Trophoblast cell (in vitro differentiated cells and primary cell): ENCODE results near the gene PDE5A.

Experiments
- DNase-seq, 2 donors: peaks; one replicate each; pipeline ENCODE4 v3.0.0-alpha.2; 2016
- H2AFZ ChIP-seq: 2 replicates; pipeline ENCODE4 v1.6.1; 2013; ENCODE audit warnings: low read length, moderate library complexity, mild to moderate bottlenecking; ENCODE audit not compliant: insufficient read depth, poor library complexity
- H2AK5ac ChIP-seq: 2 replicates; pipeline ENCODE4 v1.6.1; 2013; ENCODE audit warnings: mild to moderate bottlenecking, low read length
- H2BK120ac ChIP-seq: 2 replicates; pipeline ENCODE4 v1.6.1; 2013; ENCODE audit warnings: low read length, mild to moderate bottlenecking, moderate library complexity; ENCODE audit not compliant: insufficient read depth, poor library complexity
- H2BK12ac ChIP-seq: 2 replicates; pipeline ENCODE4 v1.6.1; 2013; ENCODE audit warnings: mild to moderate bottlenecking, low read length, moderate library complexity
- H2BK5ac ChIP-seq: 2 replicates; pipeline ENCODE4 v1.6.1; 2013; ENCODE audit warnings: low read length, low read depth, moderate library complexity, mild to moderate bottlenecking; ENCODE audit not compliant: poor library complexity
- H3K14ac ChIP-seq: 2 replicates; pipeline ENCODE4 v1.6.1; 2013; ENCODE audit warnings: mild to moderate bottlenecking, low read length
- H3K18ac ChIP-seq: 2 replicates; pipeline ENCODE4 v1.6.1; 2013; ENCODE audit warnings: mild to moderate bottlenecking, low read length
- H3K23ac ChIP-seq: 2 replicates; pipeline ENCODE4 v1.6.1; 2013; ENCODE audit warnings: low read length
- H3K27ac ChIP-seq: 2 replicates; pipeline ENCODE4 v1.5.1; 2013; ENCODE audit warnings: low read depth, mild to moderate bottlenecking, inconsistent platforms, low read length, moderate library complexity
- H3K27me3 ChIP-seq: 2 replicates; pipeline ENCODE4 v1.6.1; 2013; ENCODE audit warnings: inconsistent platforms, mild to moderate bottlenecking, low read length, moderate library complexity; ENCODE audit not compliant: insufficient read depth
- H3K36me3 ChIP-seq, 2 experiments: 1 replicate in 1 of 2; 2 replicates in 1 of 2; pipeline ENCODE4 v1.6.1; 2013; ENCODE audit warnings: low read length in 2 of 2, mild to moderate bottlenecking in 2 of 2, moderate library complexity in 1 of 2; ENCODE audit not compliant: insufficient read depth in 2 of 2, control insufficient read depth in 1 of 2
- H3K4ac ChIP-seq: 2 replicates; pipeline ENCODE4 v1.6.1; 2013; ENCODE audit warnings: low read depth, mild to moderate bottlenecking, low read length, moderate library complexity
- H3K4me1 ChIP-seq, 2 experiments: 1 replicate in 1 of 2; 2 replicates in 1 of 2; pipeline ENCODE4 v1.6.1; 2013; ENCODE audit warnings: low read length in 2 of 2, mild to moderate bottlenecking in 2 of 2, moderate library complexity in 1 of 2; ENCODE audit not compliant: insufficient read depth in 2 of 2, control insufficient read depth in 1 of 2
- H3K4me2 ChIP-seq: 2 replicates; pipeline ENCODE4 v1.6.1; 2013; ENCODE audit warnings: inconsistent platforms, mild to moderate bottlenecking, low read length, moderate library complexity
- H3K4me3 ChIP-seq: 2 replicates; pipeline ENCODE4 v1.5.1; 2013; ENCODE audit warnings: mild to moderate bottlenecking, low read depth, low read length, inconsistent platforms
- H3K79me1 ChIP-seq: one replicate; pipeline ENCODE4 v1.6.1; 2013; ENCODE audit warnings: low read length
- H3K79me2 ChIP-seq: 2 replicates; pipeline ENCODE4 v1.6.1; 2013; ENCODE audit warnings: low read length, mild to moderate bottlenecking; ENCODE audit not compliant: control insufficient read depth, insufficient read depth, poor library complexity
- H3K9ac ChIP-seq: 2 replicates; pipeline ENCODE4 v1.6.1; 2013; ENCODE audit warnings: mild to moderate bottlenecking, low read length
- H3K9me3 ChIP-seq: 2 replicates; pipeline ENCODE4 v1.6.1; 2013; ENCODE audit warnings: low read depth, mild to moderate bottlenecking, control low read depth, inconsistent platforms, low read length; ENCODE audit not compliant: insufficient read depth
- H4K12ac ChIP-seq: 2 replicates; pipeline ENCODE4 v1.6.1; 2013; ENCODE audit warnings: low read depth, mild to moderate bottlenecking, low read length, moderate library complexity
- H4K8ac ChIP-seq: 2 replicates; pipeline ENCODE4 v1.6.1; 2013; ENCODE audit warnings: low read depth, mild to moderate bottlenecking, low read length, moderate library complexity
- H4K91ac ChIP-seq: one replicate; pipeline ENCODE4 v1.6.1; 2013; ENCODE audit warnings: low read depth, mild to moderate bottlenecking, low read length, moderate library complexity
- WGBS: extraction: QIAGEN DNeasy Blood & Tissue Kit; methylation state at CpG from one replicate; pipeline ENCODE4 v1.1.7; 2013; ENCODE audit warnings: missing lambda C conversion rate; ENCODE audit not compliant: insufficient read length, insufficient coverage; ENCODE audit errors: extremely low coverage; 5-methylcytosine and 5-hydroxymethylcytosine counted together

Gene PDE5A

DNA sequence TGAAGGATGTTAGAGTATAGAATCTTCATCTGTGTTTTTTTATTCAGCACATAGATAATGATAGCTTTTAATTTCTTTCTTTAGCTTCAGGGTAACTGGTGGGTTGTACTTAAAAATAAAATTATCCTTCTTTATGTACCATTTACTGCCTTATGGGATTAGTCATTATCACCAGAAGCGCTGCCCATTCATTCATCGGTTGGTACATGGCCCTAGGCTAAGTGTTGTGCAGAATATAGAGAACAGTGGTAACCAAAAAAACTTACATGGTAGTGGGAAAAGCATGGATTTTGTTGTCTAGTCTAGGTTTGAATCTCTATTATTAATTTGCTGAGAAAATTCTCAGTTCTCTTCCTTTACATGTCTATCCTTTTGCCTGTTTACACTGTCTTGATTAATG, 43.5 kb upstream of the PDE5A start:
- Histone ChIP-seq H3K9ac (no peak overlapping the region), H2AK5ac (no peak overlapping the region)
- no CpG with 5 or more reads among the region's 2 CpGs for whole genome bisulfite sequencing

GRCh38 chr4:119671205-119671604, 42.6 kb upstream of the PDE5A start:
- no peak overlapping the region for H3K9ac ChIP-seq

More for the DNA sequence above, 43.5 kb upstream of the PDE5A start:
- no peaks in the 10 kb centered on the region for H3K79me1 ChIP-seq
- no peak for DNase-seq
- no peak overlapping the region for H2AFZ ChIP-seq
- no peak overlapping the region for H2BK12ac ChIP-seq
- no peak overlapping the region for H3K4ac ChIP-seq
- H3K4me2 ChIP-seq: no peak overlapping the region
- H4K91ac ChIP-seq: no peak overlapping the region
- H3K27ac ChIP-seq: no peak overlapping the region
- H3K23ac ChIP-seq: no peak overlapping the region
- no peaks in the 10 kb centered on the region for H3K9me3 ChIP-seq
- H4K12ac ChIP-seq: no peak overlapping the region
- H3K4me3 ChIP-seq: no peak overlapping the region
- no peak overlapping the region for H2BK5ac ChIP-seq
- no peaks in the 10 kb centered on the region for H3K27me3 ChIP-seq
- H3K4me1 ChIP-seq: no peaks in the 10 kb centered on the region
- H3K79me2 ChIP-seq: no peaks in the 10 kb centered on the region
- H3K18ac ChIP-seq: no peak overlapping the region
- H2BK120ac ChIP-seq: no peak overlapping the region
- no peaks in the 10 kb centered on the region for H3K36me3 ChIP-seq
- no peak overlapping the region for H4K8ac ChIP-seq
- no peak overlapping the region for H3K14ac ChIP-seq

GRCh38 chr4:119667802-119668201, 39.2 kb upstream of the PDE5A start:
- Histone ChIP-seq H3K4me1 (no peaks in the 10 kb centered on the region), H3K4me3 (no peak overlapping the region), H3K23ac (no peak overlapping the region), H2BK5ac (no peak overlapping the region), H2AFZ (no peak overlapping the region), H3K27me3 (no peaks in the 10 kb centered on the region), H3K4ac (no peak overlapping the region), H4K8ac (no peak overlapping the region), H3K36me3 (no peaks in the 10 kb centered on the region), H2BK120ac (no peak overlapping the region), H3K4me2 (no peak overlapping the region), H3K79me2 (no peaks in the 10 kb centered on the region), H3K18ac (no peak overlapping the region), H4K91ac (no peak overlapping the region), H4K12ac (no peak overlapping the region), H3K27ac (no peak overlapping the region), H2AK5ac (no peak overlapping the region), H3K9ac (no peak overlapping the region), H2BK12ac (no peak overlapping the region), H3K9me3 (no peaks in the 10 kb centered on the region), H3K79me1 (no peaks in the 10 kb centered on the region), H3K14ac (no peak overlapping the region)
- no peak for DNase-seq
- WGBS: no CpG with 5 or more reads among the region's 3 CpGs

More at GRCh38 chr4:119671205-119671604, 42.6 kb upstream of the PDE5A start:
- no peak overlapping the region for H3K27ac ChIP-seq
- no peak overlapping the region for H2BK120ac ChIP-seq
- no peaks in the 10 kb centered on the region for H3K4me1 ChIP-seq
- no peak overlapping the region for H2BK5ac ChIP-seq
- no peaks in the 10 kb centered on the region for H3K9me3 ChIP-seq
- H2BK12ac ChIP-seq: no peak overlapping the region
- no peak overlapping the region for H3K23ac ChIP-seq
- no peaks in the 10 kb centered on the region for H3K79me2 ChIP-seq
- H4K8ac ChIP-seq: no peak overlapping the region
- no peaks in the 10 kb centered on the region for H3K79me1 ChIP-seq
- H2AK5ac ChIP-seq: no peak overlapping the region
- H4K91ac ChIP-seq: no peak overlapping the region
- no peaks in the 10 kb centered on the region for H3K36me3 ChIP-seq
- no peak overlapping the region for H3K4me2 ChIP-seq
- H4K12ac ChIP-seq: no peak overlapping the region
- H3K18ac ChIP-seq: no peak overlapping the region
- H3K4ac ChIP-seq: no peak overlapping the region
- no peak overlapping the region for H2AFZ ChIP-seq
- H3K14ac ChIP-seq: no peak overlapping the region
- no peak overlapping the region for H3K4me3 ChIP-seq
- H3K27me3 ChIP-seq: no peaks in the 10 kb centered on the region
- DNase-seq: no peak

GRCh38 chr4:119666653-119667091, 38.1 kb upstream of the PDE5A start:
- no peak overlapping the region for H3K27ac ChIP-seq
- no peak overlapping the region for H3K4me3 ChIP-seq
- no peak overlapping the region for H2BK5ac ChIP-seq
- no peaks in the 10 kb centered on the region for H3K79me2 ChIP-seq
- no peaks in the 10 kb centered on the region for H3K4me1 ChIP-seq
- H3K18ac ChIP-seq: no peak overlapping the region
- H3K23ac ChIP-seq: no peak overlapping the region
- WGBS: no CpG with 5 or more reads among the region's 1 CpG
- H3K4ac ChIP-seq: no peak overlapping the region
- no peak overlapping the region for H2AK5ac ChIP-seq
- no peak overlapping the region for H2AFZ ChIP-seq
- H3K36me3 ChIP-seq: no peaks in the 10 kb centered on the region
- no peak overlapping the region for H3K14ac ChIP-seq
- H3K9ac ChIP-seq: no peak overlapping the region
- no peak overlapping the region for H2BK12ac ChIP-seq
- no peaks in the 10 kb centered on the region for H3K9me3 ChIP-seq
- no peak for DNase-seq
- no peak overlapping the region for H4K8ac ChIP-seq
- H4K12ac ChIP-seq: no peak overlapping the region
- no peak overlapping the region for H4K91ac ChIP-seq
- H2BK120ac ChIP-seq: no peak overlapping the region
- H3K27me3 ChIP-seq: no peaks in the 10 kb centered on the region
- H3K79me1 ChIP-seq: no peaks in the 10 kb centered on the region
- no peak overlapping the region for H3K4me2 ChIP-seq
